Suprapubic skin (tissue), 4 donors: ENCODE measurements around the gene HOXA6.

Experiments
- CTCF ChIP-seq, 2 donors: fragments of 200-600 bp in 1 of 2; fragments of 450-650 bp in 1 of 2; sonication (generic) in 1 of 2; IDR thresholded peaks; one replicate each; pipeline ENCODE4 v1.5.1; 2016 to 2019; ENCODE audit warnings: antibody characterized with exemption in 2 of 2, mild to moderate bottlenecking in 1 of 2, moderate library complexity in 1 of 2
- EP300 ChIP-seq: sonication (generic); formaldehyde crosslinking; IDR thresholded peaks from one replicate; pipeline ENCODE4 v1.6.1; 2017; ENCODE audit warnings: antibody characterized with exemption
- POLR2AphosphoS5 ChIP-seq, 3 donors: sonication (generic); formaldehyde crosslinking; IDR thresholded peaks; one replicate each; pipeline ENCODE4 v1.6.1; 2017; ENCODE audit warnings: antibody characterized with exemption in 3 of 3

GRCh38 chr7:27104341-27105058 lies 43.1 kb downstream of the HOXA6 start:
- TF ChIP-seq POLR2AphosphoS5 (IDR thresholded peaks at IDR 0.05) (no peak), CTCF (IDR thresholded peaks at IDR 0.05) (no peak), EP300 (no peak)
